Psoas muscle (tissue), 8 donors: ENCODE data around the gene TEKT5. TPM values are rescaled to one million over a fixed set of nuclear protein-coding genes. Genes with fewer than 3 reads are reported as not detected.
"Not testable (repeated sequence)": the region's sequence is repeated elsewhere in the genome, so short reads cannot be mapped to it uniquely, and the experiment has no call there.

Source experiments
- ATAC-seq, 4 donors: fragments of 200-7000 bp; cut with Tn5 transposase; one replicate each; pipeline ENCODE4 v1.9.1; 2020; ENCODE audit warnings: moderate library complexity in 3 of 4, mild to moderate bottlenecking in 2 of 4
- DNase-seq, 2 donors: peaks; one replicate each; pipeline ENCODE4 v3.0.0-alpha.2; 2020
- H3K27ac ChIP-seq: fragments of 200-600 bp; one replicate; pipeline ENCODE4 v1.8.0; 2022
- H3K27me3 ChIP-seq, 3 donors: fragments of 200-600 bp in 1 of 3; one replicate each; pipeline versions ENCODE4 v1.6.1 to v1.8.0; 2013 to 2022; ENCODE audit warnings: low read length in 2 of 3, mild to moderate bottlenecking in 2 of 3, moderate library complexity in 1 of 3; ENCODE audit not compliant: insufficient read depth in 3 of 3
- H3K36me3 ChIP-seq, 2 donors: fragments of 200-600 bp in 1 of 2; one replicate each; pipeline versions ENCODE4 v1.6.1 to v1.8.0; 2013 to 2022; ENCODE audit warnings: low read depth in 1 of 2, mild to moderate bottlenecking in 1 of 2, moderate library complexity in 1 of 2; ENCODE audit not compliant: insufficient read depth in 1 of 2
- H3K4me1 ChIP-seq: fragments of 200-600 bp; one replicate; pipeline ENCODE4 v1.8.0; 2022
- H3K4me3 ChIP-seq: fragments of 200-600 bp; one replicate; pipeline ENCODE4 v1.8.0; 2022; ENCODE audit warnings: mild to moderate bottlenecking
- H3K9me3 ChIP-seq: fragments of 200-600 bp; one replicate; pipeline ENCODE4 v1.8.0; 2022
- CTCF ChIP-seq: fragments of 200-600 bp; IDR thresholded peaks from one replicate; pipeline ENCODE4 v1.8.0; 2022; ENCODE audit warnings: antibody characterized with exemption
- whole genome bisulfite sequencing, 3 donors: extraction: QIAGEN DNeasy Blood & Tissue Kit; methylation state at CpG; one replicate each; pipeline versions ENCODE4 v1.1.6 to v1.1.7; 2013; 5-methylcytosine and 5-hydroxymethylcytosine counted together
- intact Hi-C, 2 donors: fragments of 100-400 bp; cut with DNase I; formaldehyde crosslinking; loops; one replicate each; pipeline versions ENCODE4 v1.11.0 to v1.14.2; 2022
- polyA plus RNA-seq, 3 donors: library from polyadenylated mRNA; stranded (reverse); fragments of 200-250 nt; gene quantifications; one replicate each; pipeline ENCODE4 v1.2.3, GENCODE V29; 2013
- total RNA-seq, 4 donors: library from RNA; stranded (reverse); fragmentation: NEBNext Ultra II Directional in 2 of 4; extraction: Animal tissue kit (Norgen Biotek cat#: 25700) in 2 of 4; gene quantifications; one replicate each; pipeline versions ENCODE4 v1.2.1 to v1.2.4, GENCODE V29; 2021 to 2023
- donor health status: healthy with polysubstance abuse.
- donor health status: DM: no; HTN: no; CAD: no; lungs with moderate emphysema.
- donor health status: Bipolar disorder and iron deficiency.
- donor health status: healthy.
- donor health status: DM: yes; HTN: yes; CAD: no.
- donor health status: DM: no; HTN: no; CAD: no.
- donor health status: DM: no; HTN: no; CAD: no.
- donor health status: DM: yes; HTN: yes; CAD: no.

TEKT5 gene
- total and polyA plus RNA-seq, 7 donors, result not detected

GRCh38 chr16:10682604-10683003, 12.1 kb downstream of the TEKT5 start:
- no peak for TF ChIP-seq CTCF
- no peaks in the 10 kb centered on the region for H3K36me3 ChIP-seq
- no peak for DNase-seq
- no peak overlapping the region for H3K27ac ChIP-seq
- 90 to 93% (median 91%) methylated on average over 7 of the region's 7 CpGs for WGBS, 3 donors
- no peaks in the 10 kb centered on the region for H3K4me1 ChIP-seq
- ATAC-seq, result no peak
- H3K4me3 ChIP-seq, result no peak overlapping the region
- no peaks in the 10 kb centered on the region for H3K9me3 ChIP-seq
- peaks cover 0 to 3% (median 0%) of the 10 kb centered on the region in 3 donors for H3K27me3 ChIP-seq
- intact Hi-C loops, result no loop called here

GRCh38 chr16:10681310-10682308, 13.1 kb downstream of the TEKT5 start:
- Histone ChIP-seq H3K4me1 (no peaks in the 10 kb centered on the region), H3K27me3 (peaks cover 0 to 3% (median 0%) of the 10 kb centered on the region in 3 donors), H3K4me3 (no peak overlapping the region), H3K27ac (no peak overlapping the region), H3K36me3 (no peaks in the 10 kb centered on the region), H3K9me3 (no peaks in the 10 kb centered on the region)
- DNase-seq (no peak), ATAC-seq (no peak)
- intact Hi-C loops, result no loop called here
- no peak for TF ChIP-seq CTCF
- 76 to 82% (median 77%) methylated on average over 29 of the region's 29 CpGs for WGBS, 3 donors

GRCh38 chr16:10679921-10680320, 14.8 kb downstream of the TEKT5 start:
- intact Hi-C loops, result no loop called here
- Histone ChIP-seq H3K4me1 (no peaks in the 10 kb centered on the region), H3K36me3 (no peaks in the 10 kb centered on the region)

GRCh38 chr16:10679441-10679840, 15.3 kb downstream of the TEKT5 start:
- H3K27ac ChIP-seq, H3K9me3 ChIP-seq, H3K27me3 ChIP-seq, intact Hi-C loops, DNase-seq, H3K4me3 ChIP-seq, ATAC-seq, H3K36me3 ChIP-seq, H3K4me1 ChIP-seq: not testable (repeated sequence)
- WGBS, 3 donors, result 88 to 89% (median 88%) methylated on average over 7 of the region's 7 CpGs

More at GRCh38 chr16:10679921-10680320, 14.8 kb downstream of the TEKT5 start:
- Histone ChIP-seq H3K27me3 (peaks cover 0 to 3% (median 0%) of the 10 kb centered on the region in 3 donors), H3K27ac (no peak overlapping the region), H3K4me3 (no peak overlapping the region), H3K9me3 (no peaks in the 10 kb centered on the region)
- TF ChIP-seq CTCF, result no peak
- ATAC-seq, result no peak
- DNase-seq, result no peak

GRCh38 chr16:10678655-10679054, 16.1 kb downstream of the TEKT5 start:
- Histone ChIP-seq H3K4me3 (no peak overlapping the region), H3K27me3 (peaks cover 0 to 3% (median 0%) of the 10 kb centered on the region in 3 donors), H3K9me3 (no peaks in the 10 kb centered on the region), H3K27ac (no peak overlapping the region), H3K36me3 (no peaks in the 10 kb centered on the region), H3K4me1 (no peaks in the 10 kb centered on the region)
- no peak for DNase-seq
- TF ChIP-seq CTCF, result no peak
- ATAC-seq, result no peak
- WGBS, 3 donors, result 39 to 48% (median 47%) methylated on average over 2 of the region's 2 CpGs
- intact Hi-C loops, result no loop called here
